Dendritic cell treated with granulocyte-macrophage colony-stimulating factor and Interleukin-4, amounts not matched to agents 40 ng/mL and 50 ng/mL, for 4 days (primary cell): ENCODE measurements around the gene STK4.

Experiments used
- H3K27ac Mint-ChIP-seq: one replicate; pipeline ENCODE4 v1.8.0; 2022; ENCODE audit warnings: mild to moderate bottlenecking, mixed read lengths
- H3K27me3 Mint-ChIP-seq: one replicate; pipeline ENCODE4 v1.8.0; 2022; ENCODE audit warnings: mild to moderate bottlenecking, mixed read lengths
- H3K36me3 Mint-ChIP-seq: one replicate; pipeline ENCODE4 v1.8.0; 2022; ENCODE audit warnings: low read depth, mixed read lengths
- H3K4me1 Mint-ChIP-seq: one replicate; pipeline ENCODE4 v1.8.0; 2022; ENCODE audit warnings: low read depth, mixed read lengths
- H3K4me3 Mint-ChIP-seq: one replicate; pipeline ENCODE4 v1.8.0; 2022; ENCODE audit warnings: mild to moderate bottlenecking, moderate library complexity, mixed read lengths
- H3K9me3 Mint-ChIP-seq: one replicate; pipeline ENCODE4 v1.8.0; 2022; ENCODE audit warnings: mixed read lengths
- intact Hi-C: fragments of 100-400 bp; cut with micrococcal nuclease; formaldehyde crosslinking; loops from one replicate; pipeline ENCODE4 v1.15.0; 2022

The STK4 gene

GRCh38 chr20:45036044-45036755 lies 69.9 kb downstream of the STK4 start:
- intact Hi-C loops, result no loop called here
- H3K9me3 Mint-ChIP-seq, result no peaks in the 10 kb centered on the region
- no peak overlapping the region for H3K27ac Mint-ChIP-seq
- peaks cover 53% of the 10 kb centered on the region for H3K36me3 Mint-ChIP-seq
- H3K4me1 Mint-ChIP-seq, result peaks cover 39% of the 10 kb centered on the region
- no peaks in the 10 kb centered on the region for H3K27me3 Mint-ChIP-seq
- no peak overlapping the region for H3K4me3 Mint-ChIP-seq

DNA sequence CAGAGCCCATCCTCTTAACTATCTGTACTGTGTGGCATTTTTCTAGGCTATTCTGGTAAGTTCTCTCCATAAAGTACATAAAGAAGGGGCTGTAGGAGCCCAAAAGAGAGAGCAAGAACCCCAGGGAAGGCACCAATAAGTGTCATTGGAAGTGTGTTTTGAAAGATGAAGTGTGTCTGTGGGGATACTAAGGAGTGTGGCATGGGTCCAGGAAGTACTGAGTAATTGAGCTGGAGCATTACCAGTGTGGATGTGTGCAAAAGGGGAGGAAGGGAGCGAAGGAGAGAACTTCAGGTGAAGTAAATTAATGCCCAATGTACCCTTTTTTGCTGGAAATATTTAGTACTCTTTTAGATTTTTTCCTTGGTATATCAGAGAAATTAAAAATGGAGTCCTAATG lies 70.7 kb downstream of the STK4 start:
- H3K27me3 Mint-ChIP-seq, result no peaks in the 10 kb centered on the region
- intact Hi-C loops, result no loop called here

GRCh38 chr20:45037635-45038034 lies 71.3 kb downstream of the STK4 start:
- Mint-ChIP-seq H3K27ac (no peak overlapping the region), H3K4me1 (peaks cover 49% of the 10 kb centered on the region), H3K36me3 (peaks cover 51% of the 10 kb centered on the region), H3K9me3 (no peaks in the 10 kb centered on the region), H3K27me3 (no peaks in the 10 kb centered on the region), H3K4me3 (no peak overlapping the region)
- intact Hi-C loops, result no loop called here

More for the DNA sequence above, 70.7 kb downstream of the STK4 start:
- Mint-ChIP-seq H3K4me3 (no peak overlapping the region), H3K4me1 (peaks cover 45% of the 10 kb centered on the region), H3K36me3 (peaks cover 51% of the 10 kb centered on the region), H3K27ac (no peak overlapping the region), H3K9me3 (no peaks in the 10 kb centered on the region)

GRCh38 chr20:45038745-45039474 lies 72.6 kb downstream of the STK4 start:
- H3K27me3 Mint-ChIP-seq, result no peaks in the 10 kb centered on the region
- H3K27ac Mint-ChIP-seq, result no peak overlapping the region
- peaks cover 49% of the 10 kb centered on the region for H3K36me3 Mint-ChIP-seq
- H3K4me1 Mint-ChIP-seq, result peaks cover 52% of the 10 kb centered on the region
- intact Hi-C loops, result no loop called here
- no peaks in the 10 kb centered on the region for H3K9me3 Mint-ChIP-seq
- no peak overlapping the region for H3K4me3 Mint-ChIP-seq

DNA sequence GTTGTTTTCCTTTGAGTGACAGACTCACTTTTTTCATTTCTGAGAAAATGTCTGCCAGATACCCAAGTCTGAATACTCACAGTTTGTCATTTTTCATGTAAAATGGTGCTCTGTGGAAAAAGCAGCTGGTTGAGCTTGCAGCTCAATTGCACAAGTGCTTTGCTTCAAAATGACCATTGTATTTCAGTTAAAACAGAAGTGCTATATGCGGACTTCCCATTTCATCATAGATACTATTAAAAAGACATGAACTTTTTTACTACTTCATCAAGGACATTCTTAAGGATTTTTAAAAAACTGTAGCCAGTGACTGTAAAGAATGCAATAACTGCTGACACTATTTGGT lies 73.1 kb downstream of the STK4 start:
- Mint-ChIP-seq H3K4me1 (peaks cover 52% of the 10 kb centered on the region), H3K9me3 (no peaks in the 10 kb centered on the region), H3K27me3 (no peaks in the 10 kb centered on the region), H3K27ac (no peak overlapping the region), H3K4me3 (no peak overlapping the region), H3K36me3 (peaks cover 48% of the 10 kb centered on the region)
- intact Hi-C loops, result no loop called here

DNA sequence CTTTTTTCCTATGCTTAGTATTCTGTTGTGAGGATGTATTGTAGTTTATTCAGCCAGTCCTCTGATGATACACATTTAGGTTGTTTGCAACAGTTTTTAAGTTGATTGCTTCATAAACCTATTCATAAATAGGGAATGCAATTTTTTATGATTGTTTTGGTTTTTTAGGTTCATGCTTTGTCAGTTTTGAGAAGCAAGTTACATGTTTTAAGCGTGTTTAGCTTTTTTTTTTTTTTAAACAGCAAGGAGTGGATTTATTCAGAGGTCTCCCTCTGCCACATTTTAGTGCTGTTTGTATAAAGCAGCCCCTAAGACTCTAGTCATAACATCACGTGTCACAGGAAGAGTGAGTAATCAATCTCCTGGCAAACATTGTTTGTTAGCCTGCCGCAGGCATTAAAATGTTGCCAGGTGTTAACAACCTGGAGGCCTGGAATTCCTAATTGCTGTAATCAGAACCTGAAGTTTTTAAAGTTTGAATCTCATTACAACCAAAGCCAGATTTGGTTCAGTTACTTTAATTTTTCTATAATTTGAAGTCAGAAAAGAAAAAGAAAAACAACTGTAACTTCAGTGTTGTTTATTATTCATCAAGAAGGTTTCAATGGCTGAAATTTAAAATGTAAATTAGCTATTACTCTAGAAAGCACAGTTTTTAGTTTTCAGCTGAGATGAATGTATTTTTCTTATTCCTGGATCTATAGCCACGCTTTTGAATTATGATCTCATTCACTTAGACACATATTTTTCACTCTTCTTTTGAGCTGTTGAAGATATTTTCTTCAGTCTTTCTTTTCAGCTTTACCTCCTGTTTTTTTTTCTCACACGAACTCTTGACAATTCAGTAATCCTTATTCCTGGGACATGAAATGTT lies 75.4 kb downstream of the STK4 start:
- Mint-ChIP-seq H3K4me1 (peaks cover 48% of the 10 kb centered on the region), H3K9me3 (no peaks in the 10 kb centered on the region), H3K27me3 (no peaks in the 10 kb centered on the region), H3K27ac (peak overlapping the region; percentile 39), H3K36me3 (peaks cover 47% of the 10 kb centered on the region), H3K4me3 (no peak overlapping the region)
- intact Hi-C loops, result loop anchor here (5.0 kb wide), 1 partner anchor 56 kb away; no protein-coding TSS in a partner anchor

- H3K4me1 Mint-ChIP-seq, result peaks cover 40% of the 10 kb centered on the region
- H3K9me3 Mint-ChIP-seq, result no peaks in the 10 kb centered on the region
- H3K4me3 Mint-ChIP-seq, result no peak overlapping the region
- no peaks in the 10 kb centered on the region for H3K27me3 Mint-ChIP-seq
- no peak overlapping the region for H3K27ac Mint-ChIP-seq
- intact Hi-C loops, result loop anchor here (5.0 kb wide), 1 partner anchor 54 kb away; no protein-coding TSS in a partner anchor
- peaks cover 56% of the 10 kb centered on the region for H3K36me3 Mint-ChIP-seq
These were observed 76.7 kb downstream of the STK4 start for GRCh38 chr20:45042978-45043377.

DNA sequence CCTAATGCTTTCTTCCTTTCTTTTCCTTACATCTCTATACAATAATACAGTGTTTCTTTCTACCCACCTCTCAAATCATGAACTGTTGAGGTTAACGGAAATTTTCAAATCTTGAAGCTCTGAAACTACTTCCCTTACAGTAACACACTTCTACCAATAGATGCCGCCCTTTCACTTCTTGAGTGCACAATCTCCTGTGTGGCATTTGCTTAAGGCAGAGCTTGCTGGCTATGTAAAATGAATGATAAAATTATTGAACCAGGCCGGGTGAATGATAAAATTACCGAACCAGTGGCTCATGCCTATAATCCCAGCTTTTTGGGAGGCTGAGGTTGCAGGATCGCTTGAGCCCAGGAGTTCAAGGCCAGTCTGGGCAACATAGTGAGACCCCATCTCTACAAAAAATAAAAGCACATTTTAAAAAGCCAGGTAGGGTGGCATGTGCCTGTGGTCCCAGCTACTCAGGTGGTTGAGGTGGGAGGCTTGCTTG lies 77.8 kb downstream of the STK4 start:
- Mint-ChIP-seq H3K4me1 (peaks cover 35% of the 10 kb centered on the region), H3K9me3 (no peaks in the 10 kb centered on the region), H3K4me3 (no peak overlapping the region), H3K27ac (no peak overlapping the region), H3K36me3 (peaks cover 67% of the 10 kb centered on the region), H3K27me3 (no peaks in the 10 kb centered on the region)
- intact Hi-C loops, result loop anchor here (5.0 kb wide), 1 partner anchor 53 kb away; no protein-coding TSS in a partner anchor

DNA sequence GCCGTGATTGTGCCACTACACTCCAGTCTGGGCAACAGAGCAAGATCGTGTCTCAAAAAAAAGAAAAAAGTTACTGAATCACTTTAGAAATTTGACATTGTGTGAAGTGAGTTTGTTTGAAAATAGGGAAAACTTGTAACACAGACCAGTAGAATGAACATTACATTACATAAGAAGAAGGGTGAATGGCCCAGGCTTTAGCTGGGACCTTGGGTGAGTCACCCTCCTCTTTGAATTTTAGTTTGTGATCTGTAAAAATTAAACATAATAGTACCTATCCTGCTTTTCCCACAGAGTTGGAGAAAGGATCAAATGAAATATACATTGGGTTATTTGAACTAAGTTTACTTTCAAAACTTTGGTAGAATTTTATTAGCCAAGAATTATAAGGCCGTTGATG lies 78.3 kb downstream of the STK4 start:
- Mint-ChIP-seq H3K36me3 (peaks cover 68% of the 10 kb centered on the region), H3K27ac (no peak overlapping the region)

GRCh38 chr20:45047581-45048119 lies 81.3 kb downstream of the STK4 start:
- Mint-ChIP-seq H3K27me3 (no peaks in the 10 kb centered on the region), H3K4me3 (no peak overlapping the region), H3K36me3 (peaks cover 59% of the 10 kb centered on the region), H3K27ac (no peak overlapping the region), H3K9me3 (no peaks in the 10 kb centered on the region), H3K4me1 (peaks cover 22% of the 10 kb centered on the region)
- intact Hi-C loops, result no loop called here

More for the DNA sequence above, 78.3 kb downstream of the STK4 start:
- Mint-ChIP-seq H3K4me3 (no peak overlapping the region), H3K9me3 (no peaks in the 10 kb centered on the region), H3K4me1 (peaks cover 35% of the 10 kb centered on the region), H3K27me3 (no peaks in the 10 kb centered on the region)
- intact Hi-C loops, result loop anchor here (5.0 kb wide), 1 partner anchor 53 kb away; no protein-coding TSS in a partner anchor

DNA sequence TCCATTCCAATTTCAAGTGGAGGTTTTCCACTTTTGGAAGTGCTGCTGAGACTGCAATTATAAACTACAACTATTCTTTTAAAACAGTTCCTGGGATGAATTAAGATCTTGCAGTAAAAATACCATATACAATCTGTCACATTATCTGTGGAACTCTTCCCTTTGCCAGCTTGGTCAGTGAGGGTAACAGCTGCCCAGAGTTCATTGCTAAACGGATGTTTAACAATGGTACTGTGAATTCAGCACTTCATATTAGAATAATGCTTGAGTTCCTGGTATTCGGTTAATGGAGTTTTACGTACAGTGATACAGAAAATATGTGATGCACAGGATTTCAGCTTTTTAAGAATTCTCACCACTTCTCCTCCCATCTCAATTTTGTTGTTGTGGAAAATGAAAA lies 83.1 kb downstream of the STK4 start:
- intact Hi-C loops, result no loop called here
- Mint-ChIP-seq H3K4me3 (no peak overlapping the region), H3K27me3 (no peaks in the 10 kb centered on the region), H3K9me3 (no peaks in the 10 kb centered on the region), H3K27ac (peak overlapping the region; percentile 42), H3K36me3 (peaks cover 61% of the 10 kb centered on the region), H3K4me1 (peaks cover 14% of the 10 kb centered on the region)

DNA sequence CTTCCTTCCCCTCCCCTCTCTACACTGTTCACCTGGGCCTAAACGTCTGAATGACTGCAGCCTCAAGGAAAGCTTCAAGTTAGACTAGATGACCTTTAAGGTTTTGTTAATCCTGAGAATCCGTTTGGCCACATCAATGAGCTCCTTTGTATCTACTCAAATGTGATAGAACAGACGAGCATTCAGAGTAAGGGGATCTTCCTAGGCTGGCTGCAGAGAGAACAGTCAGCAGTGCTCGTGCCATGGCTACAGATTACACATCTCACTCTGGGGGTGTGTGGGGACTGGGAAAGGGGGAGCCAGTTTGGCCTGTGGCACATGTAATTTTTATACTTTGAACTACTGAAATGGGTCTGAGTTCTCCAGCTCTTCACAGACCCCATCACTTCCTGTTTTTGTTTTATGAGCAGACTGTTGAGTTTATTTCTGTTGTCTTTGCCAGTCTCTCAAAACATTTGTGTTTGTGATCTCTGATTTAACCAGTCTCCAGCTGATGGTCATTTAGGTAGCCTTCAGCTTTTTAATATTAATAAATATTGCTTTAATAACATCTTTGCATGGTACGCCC lies 83.7 kb downstream of the STK4 start:
- intact Hi-C loops, result no loop called here

More for the DNA sequence above, 83.7 kb downstream of the STK4 start:
- H3K4me3 Mint-ChIP-seq, result no peak overlapping the region
- H3K27ac Mint-ChIP-seq, result peak overlapping the region; percentile 42
- no peaks in the 10 kb centered on the region for H3K9me3 Mint-ChIP-seq
- no peaks in the 10 kb centered on the region for H3K27me3 Mint-ChIP-seq
- H3K4me1 Mint-ChIP-seq, result peaks cover 13% of the 10 kb centered on the region
- H3K36me3 Mint-ChIP-seq, result peaks cover 65% of the 10 kb centered on the region
